Measurements from ENCODE around the gene TRIP13. TPM values are rescaled to one million over a fixed set of nuclear protein-coding genes. Genes with fewer than 3 reads are reported as not detected.
"Not testable (repeated sequence)": the region's sequence is repeated elsewhere in the genome, so short reads cannot be mapped to it uniquely, and the experiment has no call there.

The TRIP13 gene
- total and polyA plus RNA-seq, 2 experiments from 2014 or later = 42.5 to 44.8 TPM

GRCh38 chr5:929182-929581 lies 36.5 kb downstream of the TRIP13 start:
- peaks cover 17% of the 10 kb centered on the region for H3K27me3 Mint-ChIP-seq (ENCODE audit: insufficient read depth, low read depth, poor library complexity)
- H3K27ac Mint-ChIP-seq; H3K36me3 ChIP-seq (ENCODE audit: insufficient read depth); H3K4me1 ChIP-seq (ENCODE audit: insufficient read depth); H3K4me2 ChIP-seq; H3F3A ChIP-seq (replicated peaks; ENCODE audit: low read depth); H3K4me1 Mint-ChIP-seq; ATAC-seq; H3K36me3 Mint-ChIP-seq (ENCODE audit: low read depth); H3K79me2 ChIP-seq (replicated peaks; ENCODE audit: insufficient read depth); H3K9me2 ChIP-seq (ENCODE audit: insufficient read depth); DNase-seq (ENCODE audit: low spot score); H3K27ac ChIP-seq (ENCODE audit: low read depth); H2AFZ ChIP-seq; H4K20me1 ChIP-seq (replicated peaks; ENCODE audit: insufficient read depth); H3K9me3 Mint-ChIP-seq; H3K4me3 Mint-ChIP-seq; H3K4me3 ChIP-seq: not testable (repeated sequence)
- peaks cover 23% of the 10 kb centered on the region for H3K27me3 ChIP-seq (ENCODE audit: insufficient read depth)

DNA sequence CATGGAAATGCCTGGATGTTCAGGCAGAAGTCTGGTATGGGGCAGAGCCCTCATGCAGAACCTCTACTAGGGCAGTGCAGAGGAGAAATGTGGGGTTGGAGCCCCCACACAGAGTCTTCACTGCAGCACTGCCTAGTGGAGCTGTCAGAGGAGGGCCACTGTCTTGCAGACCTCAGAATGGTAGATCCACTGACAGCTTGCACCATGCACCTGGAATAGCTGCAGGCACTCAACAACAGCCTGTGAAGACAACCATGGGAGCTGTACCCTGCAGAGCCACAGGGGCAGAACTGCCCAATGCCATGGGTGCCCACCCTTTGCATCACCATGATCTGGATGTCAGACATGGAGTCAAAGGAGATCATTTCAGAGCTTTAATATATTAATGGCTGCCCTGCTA lies 36.9 kb downstream of the TRIP13 start:
- H3K36me3 Mint-ChIP-seq (ENCODE audit: low read depth) = no peaks in the 10 kb centered on the region
- H3K27ac Mint-ChIP-seq = no peak overlapping the region
- H3K4me1 Mint-ChIP-seq = no peaks in the 10 kb centered on the region; the same call in 2 of the 3 replicates
- Histone ChIP-seq H3K27me3 (ENCODE audit: insufficient read depth) (peaks cover 23% of the 10 kb centered on the region), H3K9me2 (ENCODE audit: insufficient read depth) (no peaks in the 10 kb centered on the region), H4K20me1 (replicated peaks; ENCODE audit: insufficient read depth) (no peaks in the 10 kb centered on the region), H2AFZ (no peak overlapping the region), H3K36me3 (ENCODE audit: insufficient read depth) (no peaks in the 10 kb centered on the region), H3K4me1 (ENCODE audit: insufficient read depth) (no peaks in the 10 kb centered on the region), H3K79me2 (replicated peaks; ENCODE audit: insufficient read depth) (no peaks in the 10 kb centered on the region), H3K4me2 (no peak overlapping the region), H3F3A (replicated peaks; ENCODE audit: low read depth) (no peaks in the 10 kb centered on the region), H3K27ac (ENCODE audit: low read depth) (no peak overlapping the region), H3K4me3 (no peak overlapping the region)
- no peak overlapping the region for H3K4me3 Mint-ChIP-seq
- no peak for ATAC-seq
- H3K27me3 Mint-ChIP-seq (ENCODE audit: insufficient read depth, low read depth, poor library complexity) = peaks cover 17% of the 10 kb centered on the region
- no peak for DNase-seq (ENCODE audit: low spot score)
- no peaks in the 10 kb centered on the region; the same call in 2 of the 3 replicates for H3K9me3 Mint-ChIP-seq
- TF ChIP-seq EZH2 (IDR thresholded peaks at IDR 0.05; ENCODE audit: low read depth, unreplicated experiment) = no peak
- no peak for TF ChIP-seq ZNF331 (CRISPR knock-in tag; IDR thresholded peaks at IDR 0.05; ENCODE audit: low read depth)
- no peak for TF ChIP-seq NANOG (IDR thresholded peaks at IDR 0.05; ENCODE audit: borderline replicate concordance)
- TF ChIP-seq, protein P1, sequence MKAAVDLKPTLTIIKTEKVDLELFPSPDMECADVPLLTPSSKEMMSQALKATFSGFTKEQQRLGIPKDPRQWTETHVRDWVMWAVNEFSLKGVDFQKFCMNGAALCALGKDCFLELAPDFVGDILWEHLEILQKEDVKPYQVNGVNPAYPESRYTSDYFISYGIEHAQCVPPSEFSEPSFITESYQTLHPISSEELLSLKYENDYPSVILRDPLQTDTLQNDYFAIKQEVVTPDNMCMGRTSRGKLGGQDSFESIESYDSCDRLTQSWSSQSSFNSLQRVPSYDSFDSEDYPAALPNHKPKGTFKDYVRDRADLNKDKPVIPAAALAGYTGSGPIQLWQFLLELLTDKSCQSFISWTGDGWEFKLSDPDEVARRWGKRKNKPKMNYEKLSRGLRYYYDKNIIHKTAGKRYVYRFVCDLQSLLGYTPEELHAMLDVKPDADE (IDR thresholded peaks at IDR 0.05) = no peak
- no peak for TF ChIP-seq STAT1 (IDR thresholded peaks at IDR 0.05; ENCODE audit: unreplicated experiment)
- no peak for TF ChIP-seq CREB1 (CRISPR knock-in tag; IDR thresholded peaks at IDR 0.05; ENCODE audit: low read depth)
- TF ChIP-seq REST (IDR thresholded peaks at IDR 0.05; ENCODE audit: unreplicated experiment) = no peak
- no peak for TF ChIP-seq ZNF462 (CRISPR knock-in tag; IDR thresholded peaks at IDR 0.05)
- TF ChIP-seq JUNB (IDR thresholded peaks at IDR 0.05; ENCODE audit: unreplicated experiment) = no peak
- TF ChIP-seq ZNF114 (CRISPR knock-in tag; IDR thresholded peaks at IDR 0.05) = no peak
- no peak for TF ChIP-seq EZH2phosphoT487 (IDR thresholded peaks at IDR 0.05; ENCODE audit: unreplicated experiment)
- no peak for TF ChIP-seq POLR2AphosphoS5 (IDR thresholded peaks at IDR 0.05; ENCODE audit: low read depth)
